KOPT-K1 (cell line): ENCODE data around the gene BMI1.
"Not testable (repeated sequence)": the region's sequence is repeated elsewhere in the genome, so short reads cannot be mapped to it uniquely, and the experiment has no call there.

ENCODE experiments used
- H3K27ac ChIP-seq: fragments of 200-600 bp; sonication (generic); 2 replicates; pipeline ENCODE4 v1.5.1; 2016; ENCODE audit warnings: antibody characterized with exemption, mild to moderate bottlenecking, low read depth, low read length; ENCODE audit not compliant: poor library complexity, severe bottlenecking
- H3K36me3 ChIP-seq: fragments of 200-600 bp; sonication (generic); 2 replicates; pipeline ENCODE4 v1.5.1; 2017; ENCODE audit warnings: antibody characterized with exemption, mild to moderate bottlenecking, low read length, moderate library complexity; ENCODE audit not compliant: insufficient read depth
- H3K9me3 ChIP-seq: fragments of 200-600 bp; sonication (generic); 2 replicates; pipeline ENCODE4 v1.5.1; 2017; ENCODE audit warnings: antibody characterized with exemption, low read length, mild to moderate bottlenecking; ENCODE audit not compliant: insufficient read depth, poor library complexity, severe bottlenecking

BMI1 gene

GRCh38 chr10:22320591-22321155, at the start of gene BMI1:
BMI1 (plus strand) TSS chr10:22321099; CDS start chr10:22326450, 5,351 bp downstream.
- H3K27ac ChIP-seq, result peak within 1 kb of the TSS; percentile 82
- no peaks in the 10 kb centered on the region for H3K36me3 ChIP-seq
- no peaks in the 10 kb centered on the region for H3K9me3 ChIP-seq

DNA sequence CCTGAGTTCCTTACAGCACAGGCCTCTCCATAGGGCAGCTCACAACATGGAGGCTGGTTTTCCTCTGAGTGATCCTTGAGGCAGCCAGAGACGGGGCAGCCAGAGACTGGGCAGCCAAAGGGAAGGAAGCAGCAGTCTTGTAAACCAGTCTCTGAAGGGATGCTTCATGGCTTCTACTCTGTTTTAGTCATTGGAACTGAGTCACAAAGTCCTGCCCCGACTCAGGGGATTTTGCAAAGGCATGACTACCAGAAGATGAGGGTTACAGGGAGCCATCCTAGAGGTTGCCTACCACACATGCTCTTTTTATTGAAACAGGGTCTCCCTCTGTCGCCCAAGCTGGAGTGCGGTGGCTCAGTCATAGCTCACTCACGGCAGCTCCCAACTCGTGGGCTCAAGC, 49.1 kb upstream of the BMI1 start:
- H3K9me3 ChIP-seq, result no peaks in the 10 kb centered on the region
- H3K27ac ChIP-seq, result no peak overlapping the region
- no peaks in the 10 kb centered on the region for H3K36me3 ChIP-seq

GRCh38 chr10:22278441-22278782, 42.5 kb upstream of the BMI1 start:
- Histone ChIP-seq H3K27ac (no peak overlapping the region), H3K36me3 (no peaks in the 10 kb centered on the region)

GRCh38 chr10:22280078-22280477, 40.8 kb upstream of the BMI1 start:
- H3K9me3 ChIP-seq, result no peaks in the 10 kb centered on the region
- H3K27ac ChIP-seq, result no peak overlapping the region
- no peaks in the 10 kb centered on the region for H3K36me3 ChIP-seq

More at GRCh38 chr10:22278441-22278782, 42.5 kb upstream of the BMI1 start:
- H3K9me3 ChIP-seq, result no peaks in the 10 kb centered on the region

GRCh38 chr10:22285130-22285529, 35.8 kb upstream of the BMI1 start:
- Histone ChIP-seq H3K9me3 (no peaks in the 10 kb centered on the region), H3K27ac (no peak overlapping the region), H3K36me3 (no peaks in the 10 kb centered on the region)

- H3K36me3 ChIP-seq, result no peaks in the 10 kb centered on the region
These were observed 27.0 kb upstream of the BMI1 start for GRCh38 chr10:22293747-22294404.

DNA sequence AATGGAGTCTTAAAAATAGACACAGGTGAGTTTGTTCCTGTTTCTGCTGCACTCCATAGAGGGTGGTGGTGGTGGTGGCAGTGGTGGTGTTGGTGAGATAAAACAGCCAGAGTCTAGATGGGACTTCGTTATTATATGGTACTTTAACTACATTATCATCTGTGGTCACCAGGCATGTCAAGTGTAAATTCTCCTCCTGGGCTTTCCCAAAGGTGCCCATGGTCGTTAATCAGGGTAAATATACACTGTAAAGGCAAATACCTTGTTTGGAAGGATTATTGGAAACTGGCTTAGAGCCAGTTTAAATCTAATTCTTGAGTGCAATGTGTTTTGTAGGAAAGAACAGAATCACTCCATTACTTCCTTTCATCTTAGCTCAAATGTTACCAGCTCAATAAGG, 26.2 kb upstream of the BMI1 start:
- no peaks in the 10 kb centered on the region for H3K9me3 ChIP-seq
- H3K36me3 ChIP-seq, result no peaks in the 10 kb centered on the region
- no peak overlapping the region for H3K27ac ChIP-seq

More at GRCh38 chr10:22293747-22294404, 27.0 kb upstream of the BMI1 start:
- Histone ChIP-seq H3K9me3 (no peaks in the 10 kb centered on the region), H3K27ac (no peak overlapping the region)

- Histone ChIP-seq H3K9me3 (no peaks in the 10 kb centered on the region), H3K36me3 (no peaks in the 10 kb centered on the region), H3K27ac (no peak overlapping the region)
These were observed 19.7 kb upstream of the BMI1 start for GRCh38 chr10:22301193-22301592.

- H3K27ac ChIP-seq, result no peak overlapping the region
- H3K9me3 ChIP-seq, result no peaks in the 10 kb centered on the region
- H3K36me3 ChIP-seq, result no peaks in the 10 kb centered on the region
These were observed 17.4 kb upstream of the BMI1 start for GRCh38 chr10:22303461-22303860.

DNA sequence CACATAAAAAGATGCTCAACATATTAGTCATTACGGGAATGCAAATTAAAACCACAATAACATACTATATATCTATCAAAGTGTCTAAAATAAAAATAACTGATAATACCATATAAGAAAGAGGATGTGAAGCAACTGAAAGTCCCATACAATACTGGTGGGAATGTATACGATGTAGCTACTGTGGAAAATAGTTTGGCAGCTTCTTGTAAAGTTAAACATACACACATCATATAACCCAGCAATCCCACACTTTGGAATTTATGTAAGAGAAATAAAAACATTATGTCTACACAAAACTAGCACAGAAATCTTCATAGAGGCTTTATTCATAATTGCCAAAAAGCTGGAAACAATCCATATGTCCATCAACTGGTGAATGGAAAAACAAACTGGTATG, 15.2 kb upstream of the BMI1 start:
- H3K9me3 ChIP-seq, result no peaks in the 10 kb centered on the region
- H3K27ac ChIP-seq, result no peak overlapping the region
- H3K36me3 ChIP-seq, result no peaks in the 10 kb centered on the region

DNA sequence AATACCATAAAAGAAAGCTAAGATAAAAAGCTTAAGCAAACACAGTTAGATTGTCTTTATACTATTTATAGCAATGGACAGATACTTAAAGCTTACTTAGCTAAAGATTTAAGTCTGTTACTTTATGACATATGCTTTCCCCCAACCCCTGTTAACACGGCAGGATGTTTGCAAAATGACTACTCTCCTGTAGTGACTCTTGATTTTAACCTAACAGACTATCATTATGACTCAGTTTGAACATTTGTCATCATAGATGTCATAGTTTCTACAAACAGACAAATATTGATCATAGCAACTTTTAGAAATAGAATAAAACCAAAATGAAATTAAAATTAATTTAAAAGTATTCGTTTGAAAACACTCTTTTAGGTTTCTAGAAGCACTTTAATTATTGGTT, 12.5 kb upstream of the BMI1 start:
- Histone ChIP-seq H3K36me3 (no peaks in the 10 kb centered on the region), H3K9me3 (no peaks in the 10 kb centered on the region), H3K27ac (no peak overlapping the region)

DNA sequence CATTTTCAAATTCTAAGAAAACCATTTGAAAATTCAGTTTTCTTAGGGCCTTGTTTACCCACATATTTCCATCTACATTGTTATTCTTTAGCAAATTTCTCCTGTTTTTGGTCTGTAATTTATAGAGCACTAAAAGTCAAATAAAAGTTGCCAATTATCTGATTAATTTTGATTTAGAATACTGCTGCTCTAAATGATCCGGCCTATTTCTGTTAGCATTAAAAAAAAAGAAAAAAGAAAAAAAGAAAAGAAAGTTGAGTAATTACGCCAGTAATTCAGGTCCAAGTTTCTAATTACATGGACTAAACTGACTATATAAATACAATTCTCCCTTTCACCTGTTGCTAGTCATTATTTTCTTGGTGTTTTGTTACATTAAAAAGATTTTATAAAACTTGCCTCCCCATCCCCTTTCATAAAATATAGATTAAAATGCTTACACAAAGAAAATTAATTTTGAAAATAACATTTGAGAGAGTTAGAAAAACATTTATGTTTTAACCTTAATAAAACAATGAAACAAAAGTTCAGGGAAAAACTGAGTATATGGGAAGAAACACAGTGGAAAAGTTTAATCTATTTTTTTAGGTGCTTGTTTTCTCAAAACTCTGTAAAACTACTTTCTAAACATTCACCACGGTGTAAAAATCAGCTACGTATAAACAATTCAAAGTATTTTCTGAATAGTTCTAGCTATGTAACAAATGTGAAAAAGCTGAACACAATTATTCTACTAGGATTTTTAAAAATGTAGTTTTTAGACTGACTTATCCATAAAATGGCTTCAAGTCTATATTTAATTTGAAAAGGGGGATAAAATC, 11.5 kb upstream of the BMI1 start:
- H3K27ac ChIP-seq, result no peak overlapping the region
- H3K9me3 ChIP-seq, result no peaks in the 10 kb centered on the region
- no peaks in the 10 kb centered on the region for H3K36me3 ChIP-seq

GRCh38 chr10:22310012-22310411, 10.9 kb upstream of the BMI1 start:
- not testable (repeated sequence) for H3K36me3 ChIP-seq, H3K27ac ChIP-seq, H3K9me3 ChIP-seq

DNA sequence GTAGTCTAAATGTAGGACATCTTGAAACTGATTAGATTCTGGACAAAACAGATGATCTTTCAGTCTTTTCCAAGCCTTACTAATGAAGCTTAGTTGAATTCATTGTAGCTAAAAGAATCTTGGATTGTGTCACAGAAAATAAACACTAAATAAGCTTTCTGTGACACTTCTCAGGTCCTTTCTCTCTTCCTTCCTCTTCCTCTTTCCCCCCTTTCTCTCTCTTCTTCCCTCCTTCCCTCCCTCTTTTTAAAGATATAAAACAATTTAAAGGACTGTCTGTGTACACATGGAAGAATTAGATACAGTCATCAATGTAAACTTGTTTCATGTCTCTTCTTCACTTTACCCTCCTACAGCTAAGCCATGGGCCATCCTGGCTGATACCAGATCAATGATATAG, 10.0 kb upstream of the BMI1 start:
- Histone ChIP-seq H3K36me3 (no peaks in the 10 kb centered on the region), H3K9me3 (no peaks in the 10 kb centered on the region), H3K27ac (no peak overlapping the region)

- H3K27ac ChIP-seq, result no peak overlapping the region
- H3K9me3 ChIP-seq, result no peaks in the 10 kb centered on the region
- H3K36me3 ChIP-seq, result no peaks in the 10 kb centered on the region
These were observed 6.0 kb upstream of the BMI1 start for GRCh38 chr10:22314852-22315251.
